ENCODE data around the gene CYP19A1. TPM values are rescaled to one million over a fixed set of nuclear protein-coding genes. Genes with fewer than 3 reads are reported as not detected.

Gene CYP19A1
- total and polyA plus RNA-seq, 2 experiments from 2014 or later: 0.76 to 1.2 TPM

- no peak overlapping the region for H3K9ac ChIP-seq
- 59 to 60% methylated on average over 1 of the region's 1 CpG for WGBS, 2 experiments (ENCODE audit: low coverage in 1 of 2, low lambda C conversion rate in 2 of 2, missing lambda C conversion rate in 2 of 2)
Observed at GRCh38 chr15:51371266-51371665, 32.9 kb upstream of the CYP19A1 start.

GRCh38 chr15:51369451-51369761 is 31.0 kb upstream of the CYP19A1 start:
- Histone ChIP-seq H3K4me1 (ENCODE audit: insufficient read depth) (peaks cover 35% of the 10 kb centered on the region), H3K27me3 (replicated peaks; ENCODE audit: insufficient read depth) (no peaks in the 10 kb centered on the region), H2AFZ (peak overlapping the region; percentile 43; the same call in 1 of the 2 replicates), H3K79me2 (ENCODE audit: insufficient read depth) (no peaks in the 10 kb centered on the region), H3K4me3 (no peak overlapping the region), H3K36me3 (ENCODE audit: low read depth) (no peaks in the 10 kb centered on the region), H3K9me2 (ENCODE audit: insufficient read depth) (no peaks in the 10 kb centered on the region), H3K4me2 (ENCODE audit: unreplicated experiment) (peak overlapping the region; percentile 3), H3F3A (ENCODE audit: insufficient read depth) (peaks cover 37% of the 10 kb centered on the region), H4K20me1 (ENCODE audit: insufficient read depth) (no peaks in the 10 kb centered on the region), H3K27ac (peak overlapping the region; percentile 79), H3K9me3 (ENCODE audit: low read depth) (no peaks in the 10 kb centered on the region), H3K9ac (peak overlapping the region; percentile 36)
- no peak for DNase-seq
- TF ChIP-seq EZH2phosphoT487 (IDR thresholded peaks at IDR 0.05; ENCODE audit: insufficient read depth, low read depth) (no peak), EZH2 (IDR thresholded peaks at IDR 0.05; ENCODE audit: insufficient read depth, poor library complexity, severe bottlenecking) (no peak)
- in situ Hi-C loops (cut with MboI): no loop called here
- 81 to 90% methylated on average over 1 of the region's 1 CpG for WGBS, 2 experiments (ENCODE audit: low coverage in 1 of 2, low lambda C conversion rate in 2 of 2, missing lambda C conversion rate in 2 of 2)

More at GRCh38 chr15:51371266-51371665, 32.9 kb upstream of the CYP19A1 start:
- Histone ChIP-seq H3K36me3 (ENCODE audit: low read depth) (no peaks in the 10 kb centered on the region), H3K27ac (no peak overlapping the region), H3K4me3 (no peak overlapping the region), H3K4me2 (ENCODE audit: unreplicated experiment) (no peak overlapping the region), H3F3A (ENCODE audit: insufficient read depth) (peaks cover 37% of the 10 kb centered on the region), H3K27me3 (replicated peaks; ENCODE audit: insufficient read depth) (no peaks in the 10 kb centered on the region), H3K4me1 (ENCODE audit: insufficient read depth) (peaks cover 39% of the 10 kb centered on the region), H3K79me2 (ENCODE audit: insufficient read depth) (no peaks in the 10 kb centered on the region), H3K9me2 (ENCODE audit: insufficient read depth) (no peaks in the 10 kb centered on the region), H3K9me3 (ENCODE audit: low read depth) (no peaks in the 10 kb centered on the region), H2AFZ (no peak overlapping the region), H4K20me1 (ENCODE audit: insufficient read depth) (no peaks in the 10 kb centered on the region)
- in situ Hi-C loops (cut with MboI): no loop called here
- TF ChIP-seq EZH2phosphoT487 (IDR thresholded peaks at IDR 0.05; ENCODE audit: insufficient read depth, low read depth) (no peak), EZH2 (IDR thresholded peaks at IDR 0.05; ENCODE audit: insufficient read depth, poor library complexity, severe bottlenecking) (no peak)
- no peak for DNase-seq

GRCh38 chr15:51368751-51369450 is 30.5 kb upstream of the CYP19A1 start:
- no peaks in the 10 kb centered on the region for H3K9me3 ChIP-seq (ENCODE audit: low read depth)
- peak; percentile 69 for DNase-seq
- no peaks in the 10 kb centered on the region for H3K79me2 ChIP-seq (ENCODE audit: insufficient read depth)
- H3K4me3 ChIP-seq: no peak overlapping the region
- in situ Hi-C loops (cut with MboI): no loop called here
- peak overlapping the region; percentile 3 for H3K4me2 ChIP-seq (ENCODE audit: unreplicated experiment)
- peak overlapping the region; percentile 79 for H3K27ac ChIP-seq
- peaks cover 37% of the 10 kb centered on the region for H3F3A ChIP-seq (ENCODE audit: insufficient read depth)
- H3K9ac ChIP-seq: peak overlapping the region; percentile 36
- WGBS, 2 experiments (ENCODE audit: low coverage in 1 of 2, low lambda C conversion rate in 2 of 2, missing lambda C conversion rate in 2 of 2): 31 to 34% methylated on average over 3 of the region's 3 CpGs
- H4K20me1 ChIP-seq (ENCODE audit: insufficient read depth): no peaks in the 10 kb centered on the region
- H3K9me2 ChIP-seq (ENCODE audit: insufficient read depth): no peaks in the 10 kb centered on the region
- peaks cover 35% of the 10 kb centered on the region for H3K4me1 ChIP-seq (ENCODE audit: insufficient read depth)
- no peaks in the 10 kb centered on the region for H3K36me3 ChIP-seq (ENCODE audit: low read depth)
- H3K27me3 ChIP-seq (replicated peaks; ENCODE audit: insufficient read depth): no peaks in the 10 kb centered on the region
- TF ChIP-seq EZH2 (IDR thresholded peaks at IDR 0.05; ENCODE audit: insufficient read depth, poor library complexity, severe bottlenecking) (no peak), EZH2phosphoT487 (IDR thresholded peaks at IDR 0.05; ENCODE audit: insufficient read depth, low read depth) (0 out of 2 replicates have a peak, but pooled peaks have one; percentile 32)
- peak overlapping the region; percentile 43 for H2AFZ ChIP-seq

DNA sequence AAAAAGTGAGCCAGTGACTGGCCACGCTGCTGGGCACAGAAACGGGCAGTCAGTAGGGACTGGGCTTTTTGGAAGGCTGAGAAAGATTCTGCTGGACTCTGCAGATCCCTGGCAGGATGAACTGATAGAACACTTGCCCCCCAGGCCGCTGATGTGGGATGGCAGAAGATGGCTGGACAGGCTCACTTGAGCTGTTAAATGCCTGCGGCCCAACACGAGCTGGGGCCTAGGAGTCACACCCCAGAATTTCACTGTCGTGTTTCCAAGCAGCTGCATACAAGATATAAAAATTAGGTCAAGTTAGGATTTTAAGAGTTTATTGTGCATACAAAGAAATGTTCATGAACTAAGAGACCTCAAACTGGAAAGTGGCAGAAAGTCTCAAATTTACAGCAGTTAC is 29.9 kb upstream of the CYP19A1 start:
- peaks cover 35% of the 10 kb centered on the region for H3K4me1 ChIP-seq (ENCODE audit: insufficient read depth)
- peak; percentile 44 for DNase-seq
- peaks cover 37% of the 10 kb centered on the region for H3F3A ChIP-seq (ENCODE audit: insufficient read depth)
- 22% methylated on average over 6 of the region's 6 CpGs for WGBS, 2 experiments (ENCODE audit: low coverage in 1 of 2, low lambda C conversion rate in 2 of 2, missing lambda C conversion rate in 2 of 2)
- in situ Hi-C loops (cut with MboI): no loop called here
- no peaks in the 10 kb centered on the region for H3K79me2 ChIP-seq (ENCODE audit: insufficient read depth)
- no peaks in the 10 kb centered on the region for H3K9me2 ChIP-seq (ENCODE audit: insufficient read depth)
- no peaks in the 10 kb centered on the region for H4K20me1 ChIP-seq (ENCODE audit: insufficient read depth)
- H2AFZ ChIP-seq: peak overlapping the region; percentile 29; the same call in 1 of the 2 replicates
- no peaks in the 10 kb centered on the region for H3K9me3 ChIP-seq (ENCODE audit: low read depth)
- no peaks in the 10 kb centered on the region for H3K27me3 ChIP-seq (replicated peaks; ENCODE audit: insufficient read depth)
- TF ChIP-seq EZH2phosphoT487 (IDR thresholded peaks at IDR 0.05; ENCODE audit: insufficient read depth, low read depth): no peak
- TF ChIP-seq EZH2 (IDR thresholded peaks at IDR 0.05; ENCODE audit: insufficient read depth, poor library complexity, severe bottlenecking): no peak
- H3K4me3 ChIP-seq: no peak overlapping the region
- peak overlapping the region; percentile 79 for H3K27ac ChIP-seq
- no peaks in the 10 kb centered on the region for H3K36me3 ChIP-seq (ENCODE audit: low read depth)
- peak overlapping the region; percentile 36; the same call in 1 of the 2 replicates for H3K9ac ChIP-seq
- peak overlapping the region; percentile 3 for H3K4me2 ChIP-seq (ENCODE audit: unreplicated experiment)

Data from GM23248 (cell line).